Liver (tissue), 9 donors: ENCODE data around the gene CLIC3. TPM values are rescaled to one million over a fixed set of nuclear protein-coding genes. Genes with fewer than 3 reads are reported as not detected.
A peak's percentile ranks its signal among the peaks of the same experiment; 100 is the strongest.

ENCODE experiments used
- DNase-seq: peaks from one replicate; pipeline ENCODE4 v3.0.0-alpha.2; 2017; ENCODE audit warnings: low spot score
- H3K27ac ChIP-seq, 2 donors: one replicate each; pipeline ENCODE4 v1.7.0; 2013; ENCODE audit warnings: inconsistent platforms in 2 of 2, low read length in 2 of 2, control low read depth in 1 of 2, low read depth in 1 of 2, mild to moderate bottlenecking in 1 of 2
- H3K27me3 ChIP-seq, 4 donors: one replicate each; pipeline versions ENCODE4 v1.6.1 to v1.7.0; 2013; ENCODE audit warnings: low read length in 3 of 4, inconsistent platforms in 1 of 4, mild to moderate bottlenecking in 1 of 4, moderate library complexity in 1 of 4; ENCODE audit not compliant: control insufficient read depth in 4 of 4, insufficient read depth in 4 of 4
- H3K36me3 ChIP-seq, 4 donors: one replicate each; pipeline versions ENCODE4 v1.6.1 to v1.7.0; 2013; ENCODE audit warnings: low read length in 3 of 4, mild to moderate bottlenecking in 3 of 4, low read depth in 1 of 4, moderate library complexity in 1 of 4; ENCODE audit not compliant: control insufficient read depth in 4 of 4, insufficient read depth in 3 of 4
- H3K4me1 ChIP-seq, 4 donors: one replicate each; pipeline versions ENCODE4 v1.6.1 to v1.7.0; 2013; ENCODE audit warnings: low read length in 3 of 4, mild to moderate bottlenecking in 3 of 4, moderate library complexity in 1 of 4; ENCODE audit not compliant: control insufficient read depth in 4 of 4, insufficient read depth in 4 of 4
- H3K4me3 ChIP-seq, 3 donors: one replicate each; pipeline versions ENCODE4 v1.6.1 to v1.7.0; 2013; ENCODE audit warnings: low read length in 3 of 3, control low read depth in 1 of 3, low read depth in 1 of 3, mild to moderate bottlenecking in 1 of 3
- H3K9ac ChIP-seq, 2 donors: one replicate each; pipeline ENCODE4 v1.7.0; 2013; ENCODE audit warnings: low read length in 2 of 2, mild to moderate bottlenecking in 2 of 2, moderate library complexity in 2 of 2, control low read depth in 1 of 2, low read depth in 1 of 2
- H3K9me3 ChIP-seq, 4 donors: one replicate each; pipeline versions ENCODE4 v1.6.1 to v1.7.0; 2013; ENCODE audit warnings: low read length in 3 of 4; ENCODE audit not compliant: control insufficient read depth in 4 of 4
- EGR1 ChIP-seq, 2 donors: IDR thresholded peaks; 2 replicates each; pipeline ENCODE4 v1.6.1; 2016 to 2018; ENCODE audit warnings: antibody characterized with exemption in 2 of 2, low read depth in 2 of 2
- FOXA1 ChIP-seq: IDR thresholded peaks from 2 replicates; pipeline ENCODE4 v1.6.1; 2016; ENCODE audit warnings: antibody characterized with exemption
- FOXA2 ChIP-seq: IDR thresholded peaks from 2 replicates; pipeline ENCODE4 v1.6.1; 2016; ENCODE audit warnings: antibody characterized with exemption
- GABPA ChIP-seq, 2 donors: IDR thresholded peaks in 1 of 2; conservative IDR thresholded peaks in 1 of 2; 2 replicates each; pipeline ENCODE4 v1.6.1; 2016; ENCODE audit warnings: antibody characterized with exemption in 2 of 2, mild to moderate bottlenecking in 1 of 2, moderate library complexity in 1 of 2
- HNF4A ChIP-seq, 2 donors: conservative IDR thresholded peaks; 2 replicates each; pipeline ENCODE4 v1.6.1; 2016; ENCODE audit warnings: antibody characterized with exemption in 2 of 2, mild to moderate bottlenecking in 2 of 2
- HNF4G ChIP-seq: IDR thresholded peaks from 2 replicates; pipeline ENCODE4 v1.6.1; 2016; ENCODE audit warnings: antibody characterized with exemption
- JUND ChIP-seq, 2 donors: IDR thresholded peaks; 2 replicates each; pipeline ENCODE4 v1.6.1; 2016; ENCODE audit warnings: antibody characterized with exemption in 2 of 2
- NR2F2 ChIP-seq: IDR thresholded peaks from 2 replicates; pipeline ENCODE4 v1.6.1; 2016; ENCODE audit warnings: antibody characterized with exemption
- RAD21 ChIP-seq, 2 donors: IDR thresholded peaks; 2 replicates each; pipeline ENCODE4 v1.6.1; 2016; ENCODE audit warnings: antibody characterized with exemption in 2 of 2, mild to moderate bottlenecking in 2 of 2
- RXRA ChIP-seq, 2 donors: IDR thresholded peaks; 2 replicates each; pipeline ENCODE4 v1.6.1; 2017 to 2018; ENCODE audit warnings: antibody characterized with exemption in 2 of 2, mild to moderate bottlenecking in 1 of 2
- SP1 ChIP-seq: IDR thresholded peaks from 2 replicates; pipeline ENCODE4 v1.6.1; 2018; ENCODE audit warnings: antibody characterized with exemption, mild to moderate bottlenecking
- TAF1 ChIP-seq: conservative IDR thresholded peaks from 2 replicates; pipeline ENCODE4 v1.6.1; 2016; ENCODE audit warnings: antibody characterized with exemption, mild to moderate bottlenecking
- YY1 ChIP-seq: IDR thresholded peaks from 2 replicates; pipeline ENCODE4 v1.6.1; 2016; ENCODE audit warnings: antibody characterized with exemption, mild to moderate bottlenecking
- WGBS: extraction: QIAGEN DNeasy Blood & Tissue Kit; methylation state at CpG from one replicate; pipeline ENCODE4 v1.1.7; 2013; 5-methylcytosine and 5-hydroxymethylcytosine counted together
- polyA plus RNA-seq, 2 donors: library from polyadenylated mRNA; stranded (reverse) in 1 of 2; unstranded in 1 of 2; fragments of 200-250 nt in 1 of 2; fragments of >200 nt in 1 of 2; fragmentation: Nextera tagmentation in 1 of 2; extraction: Ambion mirVana in 1 of 2; gene quantifications; one replicate each; pipeline versions ENCODE4 v1.2.1 to v1.2.3, GENCODE V29; 2013 to 2015
- total RNA-seq, 2 donors: library from RNA; depleted of rRNA; stranded (reverse); fragments of >200 nt; gene quantifications; one replicate each; pipeline ENCODE4 v1.2.3, GENCODE V29; 2014
- TF ChIP-seq, protein P1 (sequence below): IDR thresholded peaks from 2 replicates; pipeline ENCODE4 v1.6.1; 2016; ENCODE audit warnings: antibody characterized with exemption
- TF ChIP-seq, protein P2 (sequence below): IDR thresholded peaks from 2 replicates; pipeline ENCODE4 v1.6.1; 2016; ENCODE audit warnings: antibody characterized with exemption, mild to moderate bottlenecking
- TF ChIP-seq, protein P3 (sequence below): IDR thresholded peaks from 2 replicates; pipeline ENCODE4 v1.6.1; 2016; ENCODE audit warnings: antibody characterized with exemption
- TF ChIP-seq, protein P4 (sequence below): IDR thresholded peaks from 2 replicates; pipeline ENCODE4 v1.6.1; 2016; ENCODE audit warnings: antibody characterized with exemption
- TF ChIP-seq, protein P5 (sequence below): fragments of 150-350 bp; IDR thresholded peaks from 2 replicates; pipeline ENCODE4 v1.5.1; 2017; ENCODE audit warnings: improper control_type of control experiment, low read depth, low read length; ENCODE audit not compliant: missing input control
- donor health status: healthy.
- donor health status: healthy.
- donor health status: healthy.
- donor health status: healthy.
- donor health status: healthy.

The CLIC3 gene
- total and polyA plus RNA-seq, 4 donors = 0.33 to 0.83 (median 0.40) TPM

DNA sequence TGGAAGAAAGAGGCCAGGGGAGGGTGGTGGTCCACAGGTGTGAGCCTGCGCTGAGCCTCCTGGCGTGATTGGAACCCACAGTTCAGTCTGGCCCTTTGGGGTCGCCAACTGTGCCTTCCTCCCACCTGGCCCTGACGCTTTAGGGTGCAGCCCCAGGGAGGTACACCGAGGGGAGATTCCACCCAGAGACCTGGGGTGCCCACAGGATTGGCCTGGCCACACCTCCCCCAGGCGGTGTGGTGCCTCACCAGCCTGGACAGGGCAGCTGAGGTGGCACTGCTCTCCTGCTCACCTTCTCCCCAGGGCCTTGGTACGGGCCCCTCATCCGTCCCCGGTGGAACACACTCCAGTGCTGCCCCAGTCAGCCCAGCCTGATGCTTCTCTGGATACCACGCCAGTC, 1.0 kb upstream of the CLIC3 start:
- no peak for TF ChIP-seq HNF4G
- no peak for TF ChIP-seq GABPA (IDR thresholded peaks at IDR 0.05 in 1 of 2, conservative IDR thresholded peaks at IDR 0.05 in 1 of 2)
- no peak for TF ChIP-seq HNF4A (conservative IDR thresholded peaks at IDR 0.05)
- TF ChIP-seq JUND (IDR thresholded peaks at IDR 0.05) = no peak
- TF ChIP-seq YY1 = no peak
- TF ChIP-seq TAF1 = no peak
- 74% methylated on average over 10 of the region's 10 CpGs for WGBS
- no peak for DNase-seq
- H3K27me3 ChIP-seq = no peaks in the 10 kb centered on the region
- no peaks in the 10 kb centered on the region for H3K9me3 ChIP-seq
- H3K4me3 ChIP-seq = no peak overlapping the region
- H3K4me1 ChIP-seq = peaks cover 9 to 36% (median 15%) of the 10 kb centered on the region in 4 donors
- H3K9ac ChIP-seq = no peak overlapping the region
- peaks cover 0 to 3% (median 0%) of the 10 kb centered on the region in 4 donors for H3K36me3 ChIP-seq
- peak overlapping the region in 1 of 2 donors; percentile 28 for H3K27ac ChIP-seq

DNA sequence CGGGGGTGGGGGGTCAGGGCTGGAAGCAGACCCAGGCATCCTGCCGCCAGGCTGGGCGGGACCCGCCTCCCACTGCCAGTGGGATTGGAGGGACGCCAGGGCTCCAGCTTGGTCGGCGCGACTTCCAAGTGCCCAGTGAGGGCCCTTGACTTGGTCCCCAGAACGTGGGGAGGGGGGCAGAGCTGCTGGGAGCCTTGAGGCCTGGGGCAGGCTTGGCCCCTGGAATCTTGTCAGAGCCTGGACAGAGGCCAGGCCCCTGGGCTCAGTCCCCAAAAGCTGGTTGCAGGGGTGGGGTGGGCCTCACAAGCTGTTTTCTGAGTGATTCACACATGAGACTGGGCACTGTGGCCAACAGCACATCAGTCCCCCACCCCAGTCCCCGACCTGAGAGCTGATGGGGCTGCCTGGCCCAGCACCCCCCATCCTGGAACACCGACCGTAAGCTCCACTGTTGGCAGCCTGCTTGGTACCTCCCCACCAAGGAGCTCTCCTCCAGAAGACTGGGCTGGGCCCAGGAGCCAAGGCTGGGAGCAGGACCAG, 526 bp downstream of the CLIC3 start:
- peaks cover 7 to 32% (median 15%) of the 10 kb centered on the region in 4 donors for H3K4me1 ChIP-seq
- 51% methylated on average over 12 of the region's 12 CpGs for WGBS

More for the DNA sequence above, 526 bp downstream of the CLIC3 start:
- Histone ChIP-seq H3K27ac (peak overlapping the region in 1 of 2 donors; percentile 12), H3K36me3 (peaks cover 0 to 3% (median 0%) of the 10 kb centered on the region in 4 donors), H3K27me3 (no peaks in the 10 kb centered on the region), H3K9ac (no peak overlapping the region), H3K9me3 (no peaks in the 10 kb centered on the region), H3K4me3 (no peak overlapping the region)
- TF ChIP-seq JUND (IDR thresholded peaks at IDR 0.05) (no peak), RXRA (IDR thresholded peaks at IDR 0.05) (no peak), FOXA1 (no peak), FOXA2 (no peak), SP1 (no peak), EGR1 (IDR thresholded peaks at IDR 0.05; ENCODE audit: low read depth in 2 of 2) (no peak), RAD21 (IDR thresholded peaks at IDR 0.05) (no peak), NR2F2 (no peak), TAF1 (no peak), HNF4A (conservative IDR thresholded peaks at IDR 0.05) (no peak), YY1 (no peak), GABPA (IDR thresholded peaks at IDR 0.05 in 1 of 2, conservative IDR thresholded peaks at IDR 0.05 in 1 of 2) (no peak), HNF4G (no peak)
- TF ChIP-seq, protein P1, sequence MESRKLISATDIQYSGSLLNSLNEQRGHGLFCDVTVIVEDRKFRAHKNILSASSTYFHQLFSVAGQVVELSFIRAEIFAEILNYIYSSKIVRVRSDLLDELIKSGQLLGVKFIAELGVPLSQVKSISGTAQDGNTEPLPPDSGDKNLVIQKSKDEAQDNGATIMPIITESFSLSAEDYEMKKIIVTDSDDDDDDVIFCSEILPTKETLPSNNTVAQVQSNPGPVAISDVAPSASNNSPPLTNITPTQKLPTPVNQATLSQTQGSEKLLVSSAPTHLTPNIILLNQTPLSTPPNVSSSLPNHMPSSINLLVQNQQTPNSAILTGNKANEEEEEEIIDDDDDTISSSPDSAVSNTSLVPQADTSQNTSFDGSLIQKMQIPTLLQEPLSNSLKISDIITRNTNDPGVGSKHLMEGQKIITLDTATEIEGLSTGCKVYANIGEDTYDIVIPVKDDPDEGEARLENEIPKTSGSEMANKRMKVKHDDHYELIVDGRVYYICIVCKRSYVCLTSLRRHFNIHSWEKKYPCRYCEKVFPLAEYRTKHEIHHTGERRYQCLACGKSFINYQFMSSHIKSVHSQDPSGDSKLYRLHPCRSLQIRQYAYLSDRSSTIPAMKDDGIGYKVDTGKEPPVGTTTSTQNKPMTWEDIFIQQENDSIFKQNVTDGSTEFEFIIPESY = no peak
- TF ChIP-seq, protein P2, sequence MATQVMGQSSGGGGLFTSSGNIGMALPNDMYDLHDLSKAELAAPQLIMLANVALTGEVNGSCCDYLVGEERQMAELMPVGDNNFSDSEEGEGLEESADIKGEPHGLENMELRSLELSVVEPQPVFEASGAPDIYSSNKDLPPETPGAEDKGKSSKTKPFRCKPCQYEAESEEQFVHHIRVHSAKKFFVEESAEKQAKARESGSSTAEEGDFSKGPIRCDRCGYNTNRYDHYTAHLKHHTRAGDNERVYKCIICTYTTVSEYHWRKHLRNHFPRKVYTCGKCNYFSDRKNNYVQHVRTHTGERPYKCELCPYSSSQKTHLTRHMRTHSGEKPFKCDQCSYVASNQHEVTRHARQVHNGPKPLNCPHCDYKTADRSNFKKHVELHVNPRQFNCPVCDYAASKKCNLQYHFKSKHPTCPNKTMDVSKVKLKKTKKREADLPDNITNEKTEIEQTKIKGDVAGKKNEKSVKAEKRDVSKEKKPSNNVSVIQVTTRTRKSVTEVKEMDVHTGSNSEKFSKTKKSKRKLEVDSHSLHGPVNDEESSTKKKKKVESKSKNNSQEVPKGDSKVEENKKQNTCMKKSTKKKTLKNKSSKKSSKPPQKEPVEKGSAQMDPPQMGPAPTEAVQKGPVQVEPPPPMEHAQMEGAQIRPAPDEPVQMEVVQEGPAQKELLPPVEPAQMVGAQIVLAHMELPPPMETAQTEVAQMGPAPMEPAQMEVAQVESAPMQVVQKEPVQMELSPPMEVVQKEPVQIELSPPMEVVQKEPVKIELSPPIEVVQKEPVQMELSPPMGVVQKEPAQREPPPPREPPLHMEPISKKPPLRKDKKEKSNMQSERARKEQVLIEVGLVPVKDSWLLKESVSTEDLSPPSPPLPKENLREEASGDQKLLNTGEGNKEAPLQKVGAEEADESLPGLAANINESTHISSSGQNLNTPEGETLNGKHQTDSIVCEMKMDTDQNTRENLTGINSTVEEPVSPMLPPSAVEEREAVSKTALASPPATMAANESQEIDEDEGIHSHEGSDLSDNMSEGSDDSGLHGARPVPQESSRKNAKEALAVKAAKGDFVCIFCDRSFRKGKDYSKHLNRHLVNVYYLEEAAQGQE = no peak
- TF ChIP-seq, protein P3, sequence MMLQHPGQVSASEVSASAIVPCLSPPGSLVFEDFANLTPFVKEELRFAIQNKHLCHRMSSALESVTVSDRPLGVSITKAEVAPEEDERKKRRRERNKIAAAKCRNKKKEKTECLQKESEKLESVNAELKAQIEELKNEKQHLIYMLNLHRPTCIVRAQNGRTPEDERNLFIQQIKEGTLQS = no peak
- TF ChIP-seq, protein P4, sequence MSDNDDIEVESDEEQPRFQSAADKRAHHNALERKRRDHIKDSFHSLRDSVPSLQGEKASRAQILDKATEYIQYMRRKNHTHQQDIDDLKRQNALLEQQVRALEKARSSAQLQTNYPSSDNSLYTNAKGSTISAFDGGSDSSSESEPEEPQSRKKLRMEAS = no peak
- TF ChIP-seq, protein P5, sequence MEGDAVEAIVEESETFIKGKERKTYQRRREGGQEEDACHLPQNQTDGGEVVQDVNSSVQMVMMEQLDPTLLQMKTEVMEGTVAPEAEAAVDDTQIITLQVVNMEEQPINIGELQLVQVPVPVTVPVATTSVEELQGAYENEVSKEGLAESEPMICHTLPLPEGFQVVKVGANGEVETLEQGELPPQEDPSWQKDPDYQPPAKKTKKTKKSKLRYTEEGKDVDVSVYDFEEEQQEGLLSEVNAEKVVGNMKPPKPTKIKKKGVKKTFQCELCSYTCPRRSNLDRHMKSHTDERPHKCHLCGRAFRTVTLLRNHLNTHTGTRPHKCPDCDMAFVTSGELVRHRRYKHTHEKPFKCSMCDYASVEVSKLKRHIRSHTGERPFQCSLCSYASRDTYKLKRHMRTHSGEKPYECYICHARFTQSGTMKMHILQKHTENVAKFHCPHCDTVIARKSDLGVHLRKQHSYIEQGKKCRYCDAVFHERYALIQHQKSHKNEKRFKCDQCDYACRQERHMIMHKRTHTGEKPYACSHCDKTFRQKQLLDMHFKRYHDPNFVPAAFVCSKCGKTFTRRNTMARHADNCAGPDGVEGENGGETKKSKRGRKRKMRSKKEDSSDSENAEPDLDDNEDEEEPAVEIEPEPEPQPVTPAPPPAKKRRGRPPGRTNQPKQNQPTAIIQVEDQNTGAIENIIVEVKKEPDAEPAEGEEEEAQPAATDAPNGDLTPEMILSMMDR = no peak
- no peak for DNase-seq
